Psoas muscle (tissue), 8 donors: ENCODE results near the gene AMZ1. TPM values are rescaled to one million over a fixed set of nuclear protein-coding genes. Genes with fewer than 3 reads are reported as not detected.
A peak's percentile ranks its signal among the peaks of the same experiment; 100 is the strongest.

Experiments used
- ATAC-seq, 4 donors: fragments of 200-7000 bp; cut with Tn5 transposase; one replicate each; pipeline ENCODE4 v1.9.1; 2020; ENCODE audit warnings: moderate library complexity in 3 of 4, mild to moderate bottlenecking in 2 of 4
- DNase-seq, 2 donors: peaks; one replicate each; pipeline ENCODE4 v3.0.0-alpha.2; 2020
- H3K27ac ChIP-seq: fragments of 200-600 bp; one replicate; pipeline ENCODE4 v1.8.0; 2022
- H3K27me3 ChIP-seq, 3 donors: fragments of 200-600 bp in 1 of 3; one replicate each; pipeline versions ENCODE4 v1.6.1 to v1.8.0; 2013 to 2022; ENCODE audit warnings: low read length in 2 of 3, mild to moderate bottlenecking in 2 of 3, moderate library complexity in 1 of 3; ENCODE audit not compliant: insufficient read depth in 3 of 3
- H3K36me3 ChIP-seq, 2 donors: fragments of 200-600 bp in 1 of 2; one replicate each; pipeline versions ENCODE4 v1.6.1 to v1.8.0; 2013 to 2022; ENCODE audit warnings: low read depth in 1 of 2, mild to moderate bottlenecking in 1 of 2, moderate library complexity in 1 of 2; ENCODE audit not compliant: insufficient read depth in 1 of 2
- H3K4me1 ChIP-seq: fragments of 200-600 bp; one replicate; pipeline ENCODE4 v1.8.0; 2022
- H3K4me3 ChIP-seq: fragments of 200-600 bp; one replicate; pipeline ENCODE4 v1.8.0; 2022; ENCODE audit warnings: mild to moderate bottlenecking
- H3K9me3 ChIP-seq: fragments of 200-600 bp; one replicate; pipeline ENCODE4 v1.8.0; 2022
- CTCF ChIP-seq: fragments of 200-600 bp; IDR thresholded peaks from one replicate; pipeline ENCODE4 v1.8.0; 2022; ENCODE audit warnings: antibody characterized with exemption
- WGBS, 3 donors: extraction: QIAGEN DNeasy Blood & Tissue Kit; methylation state at CpG; one replicate each; pipeline versions ENCODE4 v1.1.6 to v1.1.7; 2013; 5-methylcytosine and 5-hydroxymethylcytosine counted together
- intact Hi-C, 2 donors: fragments of 100-400 bp; cut with DNase I; formaldehyde crosslinking; loops; one replicate each; pipeline versions ENCODE4 v1.11.0 to v1.14.2; 2022
- polyA plus RNA-seq, 3 donors: library from polyadenylated mRNA; stranded (reverse); fragments of 200-250 nt; gene quantifications; one replicate each; pipeline ENCODE4 v1.2.3, GENCODE V29; 2013
- total RNA-seq, 4 donors: library from RNA; stranded (reverse); fragmentation: NEBNext Ultra II Directional in 2 of 4; extraction: Animal tissue kit (Norgen Biotek cat#: 25700) in 2 of 4; gene quantifications; one replicate each; pipeline versions ENCODE4 v1.2.1 to v1.2.4, GENCODE V29; 2021 to 2023
- donor health status: healthy with polysubstance abuse.
- donor health status: DM: no; HTN: no; CAD: no; lungs with moderate emphysema.
- donor health status: Bipolar disorder and iron deficiency.
- donor health status: healthy.
- donor health status: DM: yes; HTN: yes; CAD: no.
- donor health status: DM: no; HTN: no; CAD: no.
- donor health status: DM: no; HTN: no; CAD: no.
- donor health status: DM: yes; HTN: yes; CAD: no.

AMZ1 gene
- total and polyA plus RNA-seq, 7 donors: 0.03 TPM; not detected in 6

GRCh38 chr7:2757904-2758672, 70.1 kb downstream of the AMZ1 start:
- Histone ChIP-seq H3K4me1 (peaks cover 46% of the 10 kb centered on the region), H3K9me3 (no peaks in the 10 kb centered on the region), H3K27ac (peak overlapping the region; percentile 90), H3K36me3 (no peaks in the 10 kb centered on the region), H3K27me3 (no peaks in the 10 kb centered on the region), H3K4me3 (peak overlapping the region; percentile 26)
- DNase-seq: peak in 1 of 2 donors; percentile 52
- peak; percentile 53 to 62 (median 55) for ATAC-seq
- TF ChIP-seq CTCF: no peak
- intact Hi-C loops: no loop called here
- 51 to 63% (median 55%) methylated on average over 12 of the region's 12 CpGs for WGBS, 3 donors

- H3K27ac ChIP-seq: peak overlapping the region; percentile 90
- ATAC-seq: no peak
- H3K9me3 ChIP-seq: no peaks in the 10 kb centered on the region
- no peaks in the 10 kb centered on the region for H3K27me3 ChIP-seq
- DNase-seq: no peak
- H3K4me3 ChIP-seq: peak overlapping the region; percentile 52
- no peak for TF ChIP-seq CTCF
- peaks cover 46% of the 10 kb centered on the region for H3K4me1 ChIP-seq
- intact Hi-C loops: no loop called here
- 90 to 95% (median 92%) methylated on average over 18 of the region's 18 CpGs for WGBS, 3 donors
- no peaks in the 10 kb centered on the region for H3K36me3 ChIP-seq
These were observed 70.9 kb downstream of the AMZ1 start for GRCh38 chr7:2758673-2759616.

- Histone ChIP-seq H3K9me3 (no peaks in the 10 kb centered on the region), H3K27ac (peak overlapping the region; percentile 90), H3K4me3 (peak overlapping the region; percentile 52), H3K36me3 (no peaks in the 10 kb centered on the region), H3K27me3 (no peaks in the 10 kb centered on the region), H3K4me1 (peaks cover 46% of the 10 kb centered on the region)
- DNase-seq (peak; percentile 41 to 70), ATAC-seq (peak; percentile 30 to 48 (median 37))
- no peak for TF ChIP-seq CTCF
- 18 to 33% (median 25%) methylated on average over 8 of the region's 8 CpGs for WGBS, 3 donors
- intact Hi-C loops: loop anchor here in 1 of 2 donors (5.0 kb wide), 3 partner anchors 38 to 83 kb away; partner anchors contain the start of gene GNA12
These were observed 71.7 kb downstream of the AMZ1 start for GRCh38 chr7:2759736-2760097.

- peak overlapping the region; percentile 90 for H3K27ac ChIP-seq
- no peaks in the 10 kb centered on the region for H3K27me3 ChIP-seq
- 23 to 24% (median 24%) methylated on average over 22 of the region's 22 CpGs for WGBS, 3 donors
- intact Hi-C loops: loop anchor here in 1 of 2 donors (5.0 kb wide), 3 partner anchors 37 to 82 kb away; partner anchors contain the start of gene GNA12
- TF ChIP-seq CTCF: peak; percentile 65
- ATAC-seq: peak; percentile 82 to 87 (median 82)
- H3K36me3 ChIP-seq: no peaks in the 10 kb centered on the region
- peak; percentile 56 to 80 for DNase-seq
- H3K4me3 ChIP-seq: peak overlapping the region; percentile 52
- H3K4me1 ChIP-seq: peaks cover 46% of the 10 kb centered on the region
- no peaks in the 10 kb centered on the region for H3K9me3 ChIP-seq
These were observed 72.3 kb downstream of the AMZ1 start for GRCh38 chr7:2760098-2760889.
